ENCODE data around the gene CACNA2D3.

DNA sequence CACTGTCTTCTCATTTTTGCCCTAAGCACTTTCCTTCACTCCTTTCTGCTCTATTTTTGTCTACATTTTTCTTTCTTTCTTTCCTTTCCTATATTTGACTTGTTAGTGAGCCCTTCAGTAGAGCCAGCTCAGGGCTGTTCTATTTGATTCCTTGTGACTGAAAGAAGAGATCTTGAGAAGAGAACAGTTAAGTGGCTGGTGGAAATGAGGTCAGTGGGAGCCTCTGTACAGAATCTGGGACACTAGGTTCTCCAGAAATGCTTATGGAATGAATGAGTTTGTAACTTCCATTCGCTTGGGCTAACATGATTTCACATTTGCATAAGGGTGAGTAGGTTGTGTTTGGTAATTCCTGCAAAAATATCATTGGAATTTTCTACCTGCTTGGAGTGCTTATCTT is 45.6 kb downstream of the CACNA2D3 start:
- no peak for TF ChIP-seq CTCF (conservative IDR thresholded peaks at IDR 0.05; ENCODE audit: low read depth, low read length)
- TF ChIP-seq EZH2 (IDR thresholded peaks at IDR 0.05; ENCODE audit: low read length, unreplicated experiment) = no peak
